Fibroblast of pulmonary artery (primary cell): ENCODE measurements around the gene RASIP1.

Experiments used
- DNase-seq: peaks from one replicate; pipeline ENCODE4 v3.0.0-alpha.2; 2010; ENCODE audit warnings: low read depth
- H3K4me3 ChIP-seq: replicated peaks from 2 replicates; pipeline ENCODE4 v1.5.1; 2011; ENCODE audit warnings: low read depth, mild to moderate bottlenecking, control low read depth, low read length, moderate library complexity
- TF ChIP-seq, protein P1 (sequence below): IDR thresholded peaks from 2 replicates; pipeline ENCODE4 v1.5.1; 2011; ENCODE audit warnings: mild to moderate bottlenecking, control low read depth, low read length, inconsistent platforms; ENCODE audit errors: missing control alignments

RASIP1 gene

GRCh38 chr19:48752496-48753365, 12.3 kb upstream of the RASIP1 start, which contains the start of gene FUT1:
FUT1 (minus strand) TSS chr19:48752641; CDS start chr19:48751281, 1,360 bp downstream.
- TF ChIP-seq, protein P1, sequence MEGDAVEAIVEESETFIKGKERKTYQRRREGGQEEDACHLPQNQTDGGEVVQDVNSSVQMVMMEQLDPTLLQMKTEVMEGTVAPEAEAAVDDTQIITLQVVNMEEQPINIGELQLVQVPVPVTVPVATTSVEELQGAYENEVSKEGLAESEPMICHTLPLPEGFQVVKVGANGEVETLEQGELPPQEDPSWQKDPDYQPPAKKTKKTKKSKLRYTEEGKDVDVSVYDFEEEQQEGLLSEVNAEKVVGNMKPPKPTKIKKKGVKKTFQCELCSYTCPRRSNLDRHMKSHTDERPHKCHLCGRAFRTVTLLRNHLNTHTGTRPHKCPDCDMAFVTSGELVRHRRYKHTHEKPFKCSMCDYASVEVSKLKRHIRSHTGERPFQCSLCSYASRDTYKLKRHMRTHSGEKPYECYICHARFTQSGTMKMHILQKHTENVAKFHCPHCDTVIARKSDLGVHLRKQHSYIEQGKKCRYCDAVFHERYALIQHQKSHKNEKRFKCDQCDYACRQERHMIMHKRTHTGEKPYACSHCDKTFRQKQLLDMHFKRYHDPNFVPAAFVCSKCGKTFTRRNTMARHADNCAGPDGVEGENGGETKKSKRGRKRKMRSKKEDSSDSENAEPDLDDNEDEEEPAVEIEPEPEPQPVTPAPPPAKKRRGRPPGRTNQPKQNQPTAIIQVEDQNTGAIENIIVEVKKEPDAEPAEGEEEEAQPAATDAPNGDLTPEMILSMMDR = no peak
- no peak for DNase-seq
- H3K4me3 ChIP-seq = peak within 1 kb of the TSS; percentile 43

DNA sequence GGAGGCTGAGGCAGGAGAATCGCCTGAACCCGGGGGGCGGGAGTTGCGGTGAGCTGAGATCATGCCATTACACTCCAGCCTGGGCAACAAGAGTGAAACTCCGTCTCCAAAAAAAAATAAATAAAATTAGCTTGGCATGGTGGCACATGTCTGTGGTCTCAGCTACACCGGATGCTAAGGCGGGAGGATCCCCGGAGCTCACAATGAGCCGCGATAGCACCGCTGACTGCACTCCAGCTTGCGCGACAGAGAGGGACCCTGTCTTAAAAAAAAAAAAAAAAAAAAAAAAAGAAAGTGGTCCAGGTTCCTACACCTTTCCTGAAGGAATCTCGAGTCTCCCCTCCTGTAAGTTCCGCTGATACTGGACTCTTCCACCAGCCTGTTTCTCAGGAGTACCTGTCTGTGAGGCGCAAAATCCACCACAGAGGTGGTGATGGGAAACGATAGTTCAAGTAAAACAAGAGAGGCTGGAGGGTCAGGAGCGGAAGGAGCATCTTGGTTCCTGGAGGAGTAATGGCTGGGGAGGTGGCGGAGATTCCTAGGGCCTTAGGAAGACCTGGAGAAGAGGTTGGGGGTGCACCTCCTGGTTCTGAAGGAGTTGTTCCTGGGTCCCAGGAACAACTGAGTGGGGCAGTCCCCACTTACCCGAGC, 11.6 kb upstream of the RASIP1 start:
- H3K4me3 ChIP-seq = peak overlapping the region; percentile 43
- TF ChIP-seq, protein P1 = no peak
- DNase-seq = no peak

GRCh38 chr19:48750771-48751504, 10.5 kb upstream of the RASIP1 start:
- TF ChIP-seq, protein P1 = no peak
- H3K4me3 ChIP-seq = no peak overlapping the region
- no peak for DNase-seq

DNA sequence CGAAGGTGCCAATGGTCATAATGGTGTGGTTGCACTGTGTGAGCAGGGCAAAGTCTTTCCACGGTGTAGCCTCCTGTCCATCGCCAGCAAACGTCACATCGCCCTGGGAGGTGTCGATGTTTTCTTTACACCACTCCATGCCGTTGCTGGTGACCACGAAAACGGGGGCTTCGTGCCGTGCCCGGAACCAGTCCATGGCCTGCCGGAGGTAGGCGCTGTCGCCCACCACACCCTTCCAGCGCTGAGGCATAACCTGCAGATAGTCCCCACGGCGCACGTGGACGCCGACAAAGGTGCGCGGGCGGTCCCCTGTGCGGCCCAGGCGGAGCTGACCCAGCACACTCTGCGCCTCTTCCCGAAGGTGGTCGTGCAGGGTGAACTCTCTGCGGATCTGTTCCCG, 9.9 kb upstream of the RASIP1 start:
- no peak for DNase-seq
- TF ChIP-seq, protein P1 = no peak
- H3K4me3 ChIP-seq = no peak overlapping the region

DNA sequence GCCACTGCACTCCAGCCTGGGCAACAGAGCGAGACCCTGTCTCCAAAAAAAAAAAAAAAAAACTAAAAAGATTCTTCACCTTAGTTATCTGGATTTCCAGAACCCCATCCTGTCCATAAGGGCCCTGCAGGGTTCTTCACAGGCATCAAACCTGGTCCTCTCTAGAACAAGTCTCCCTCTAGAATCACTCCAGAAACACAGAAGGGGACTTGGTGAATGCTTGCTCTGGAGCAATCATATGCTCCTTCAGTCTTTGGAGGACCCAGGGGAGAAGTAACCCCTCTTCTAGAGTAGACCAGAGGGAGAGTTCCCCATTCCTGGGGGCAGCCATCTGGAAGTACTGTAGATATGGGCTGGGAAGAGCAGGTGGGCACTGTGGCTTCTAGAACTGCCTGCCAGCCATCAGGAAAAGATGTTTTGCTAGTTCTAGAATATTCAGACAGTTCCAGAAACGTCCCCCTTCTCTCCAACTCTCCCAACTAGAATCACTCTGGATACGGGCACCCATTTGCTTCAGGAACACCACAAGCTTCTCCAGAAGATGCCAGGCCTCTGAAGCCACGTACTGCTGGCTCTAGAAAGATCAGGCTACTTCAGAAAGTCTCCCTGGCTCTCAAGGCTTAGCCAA, 9.3 kb upstream of the RASIP1 start:
- H3K4me3 ChIP-seq = no peak overlapping the region
- TF ChIP-seq, protein P1 = no peak
- no peak for DNase-seq

- peak within 1 kb of the TSS; percentile 52 for H3K4me3 ChIP-seq
- DNase-seq = peak; percentile 95
- TF ChIP-seq, protein P1 = no peak
These were observed 6.5 kb upstream of the RASIP1 start, which contains the start of gene IZUMO1 for GRCh38 chr19:48746738-48747575. IZUMO1 (minus strand) TSS chr19:48746909; CDS start chr19:48745859, 1,050 bp downstream.
